Skeletal muscle tissue (tissue), 4 donors: ENCODE data around the gene RAB20. TPM values are rescaled to one million over a fixed set of nuclear protein-coding genes. Genes with fewer than 3 reads are reported as not detected.
A peak's percentile ranks its signal among the peaks of the same experiment; 100 is the strongest.
"Not testable (repeated sequence)": the region's sequence is repeated elsewhere in the genome, so short reads cannot be mapped to it uniquely, and the experiment has no call there.

Source experiments
- H3K27ac ChIP-seq: one replicate; pipeline ENCODE4 v1.7.0; 2013; ENCODE audit warnings: mild to moderate bottlenecking, low read depth, low read length, inconsistent platforms
- H3K27me3 ChIP-seq, 3 donors: one replicate each; pipeline ENCODE4 v1.7.0; 2013; ENCODE audit warnings: low read length in 3 of 3; ENCODE audit not compliant: control insufficient read depth in 3 of 3, insufficient read depth in 3 of 3
- H3K36me3 ChIP-seq, 3 donors: one replicate each; pipeline ENCODE4 v1.7.0; 2013; ENCODE audit warnings: low read length in 3 of 3; ENCODE audit not compliant: control insufficient read depth in 3 of 3, insufficient read depth in 3 of 3
- H3K4me1 ChIP-seq, 3 donors: one replicate each; pipeline ENCODE4 v1.7.0; 2013; ENCODE audit warnings: low read length in 3 of 3, mild to moderate bottlenecking in 3 of 3; ENCODE audit not compliant: control insufficient read depth in 3 of 3, insufficient read depth in 3 of 3
- H3K4me3 ChIP-seq, 3 donors: one replicate each; pipeline ENCODE4 v1.7.0; 2013; ENCODE audit warnings: low read length in 3 of 3
- H3K9ac ChIP-seq, 3 donors: one replicate each; pipeline ENCODE4 v1.7.0; 2013; ENCODE audit warnings: low read length in 3 of 3, mild to moderate bottlenecking in 3 of 3, moderate library complexity in 2 of 3, low read depth in 1 of 3
- H3K9me3 ChIP-seq, 3 donors: one replicate each; pipeline ENCODE4 v1.7.0; 2013; ENCODE audit warnings: low read length in 3 of 3; ENCODE audit not compliant: control insufficient read depth in 3 of 3
- total RNA-seq: library from RNA; depleted of rRNA; stranded (reverse); fragments of >200 nt; gene quantifications from one replicate; pipeline ENCODE4 v1.2.3, GENCODE V29; 2014
- donor health status: Osteomylitis.

RAB20 gene
- total RNA-seq, 1 donor from 2014 or later, result 7.3 TPM

- Histone ChIP-seq H3K4me1 (peaks cover 4 to 10% (median 5%) of the 10 kb centered on the region in 3 donors), H3K36me3 (no peaks in the 10 kb centered on the region), H3K27me3 (no peaks in the 10 kb centered on the region), H3K9ac (no peak overlapping the region), H3K9me3 (no peaks in the 10 kb centered on the region), H3K4me3 (no peak overlapping the region), H3K27ac (no peak overlapping the region)
Observed at GRCh38 chr13:110533771-110534670, 27.5 kb downstream of the RAB20 start.

GRCh38 chr13:110532258-110532657 lies 29.3 kb downstream of the RAB20 start:
- peaks cover 0 to 13% (median 6%) of the 10 kb centered on the region in 3 donors for H3K4me1 ChIP-seq
- H3K9me3 ChIP-seq, H3K4me3 ChIP-seq, H3K36me3 ChIP-seq, H3K9ac ChIP-seq, H3K27me3 ChIP-seq, H3K27ac ChIP-seq: not testable (repeated sequence)

- H3K9ac ChIP-seq, result no peak overlapping the region
- H3K4me3 ChIP-seq, result no peak overlapping the region
- no peaks in the 10 kb centered on the region for H3K9me3 ChIP-seq
- peaks cover 0 to 18% (median 12%) of the 10 kb centered on the region in 3 donors for H3K4me1 ChIP-seq
- no peaks in the 10 kb centered on the region for H3K36me3 ChIP-seq
- no peaks in the 10 kb centered on the region for H3K27me3 ChIP-seq
- H3K27ac ChIP-seq, result no peak overlapping the region
Observed at GRCh38 chr13:110531671-110532083, 29.8 kb downstream of the RAB20 start.

DNA sequence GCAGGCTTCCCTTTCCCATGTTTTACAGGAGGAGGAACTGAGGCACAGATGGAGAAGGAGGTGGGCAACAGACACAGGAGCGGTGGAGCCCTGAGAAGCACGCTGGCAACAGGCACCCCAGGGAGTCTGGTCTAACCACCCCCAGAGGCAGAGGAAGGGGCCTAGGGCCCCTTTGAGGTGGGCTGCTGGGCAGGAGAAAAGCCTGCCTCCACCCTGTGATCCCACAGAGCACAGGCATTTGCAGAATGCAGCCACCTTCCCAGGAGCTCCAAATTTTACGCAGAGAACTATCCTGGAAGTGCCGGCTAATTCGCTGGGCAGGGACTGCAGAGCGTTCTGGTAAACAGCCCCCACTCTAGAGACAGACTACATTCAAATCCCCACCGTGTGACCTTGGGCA lies 30.4 kb downstream of the RAB20 start:
- peaks cover 0 to 24% (median 17%) of the 10 kb centered on the region in 3 donors for H3K4me1 ChIP-seq
- no peaks in the 10 kb centered on the region for H3K36me3 ChIP-seq
- no peak overlapping the region for H3K27ac ChIP-seq
- no peak overlapping the region for H3K9ac ChIP-seq
- no peak overlapping the region for H3K4me3 ChIP-seq
- H3K27me3 ChIP-seq, result no peaks in the 10 kb centered on the region
- no peaks in the 10 kb centered on the region for H3K9me3 ChIP-seq

GRCh38 chr13:110529522-110530311 lies 31.8 kb downstream of the RAB20 start:
- H3K4me3 ChIP-seq, result no peak overlapping the region
- H3K9me3 ChIP-seq, result no peaks in the 10 kb centered on the region
- H3K4me1 ChIP-seq, result peaks cover 0 to 37% (median 31%) of the 10 kb centered on the region in 3 donors
- no peaks in the 10 kb centered on the region for H3K36me3 ChIP-seq
- no peak overlapping the region for H3K9ac ChIP-seq
- no peak overlapping the region for H3K27ac ChIP-seq
- H3K27me3 ChIP-seq, result no peaks in the 10 kb centered on the region

DNA sequence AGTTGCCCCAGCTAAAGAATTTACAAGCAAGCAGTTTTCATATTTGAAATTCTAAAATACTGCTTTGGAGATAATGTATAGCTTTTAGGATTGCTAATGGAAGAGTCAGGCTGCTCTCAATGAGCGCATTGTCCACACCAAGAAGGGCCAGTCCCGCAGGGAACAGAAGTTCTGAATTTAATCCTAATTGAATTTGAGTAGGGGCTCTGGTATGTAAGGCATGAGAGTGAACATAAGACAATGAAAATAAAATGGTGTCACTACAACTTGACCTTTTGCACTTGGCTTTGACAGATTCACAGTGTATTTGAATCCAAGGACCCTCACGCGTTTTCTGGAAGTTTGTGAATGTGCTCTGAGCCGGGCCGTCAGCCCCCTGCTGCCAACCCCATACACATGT lies 32.6 kb downstream of the RAB20 start:
- no peaks in the 10 kb centered on the region for H3K9me3 ChIP-seq
- H3K27ac ChIP-seq, result peak overlapping the region; percentile 1
- H3K36me3 ChIP-seq, result no peaks in the 10 kb centered on the region
- H3K4me1 ChIP-seq, result peaks cover 6 to 41% (median 39%) of the 10 kb centered on the region in 3 donors
- no peak overlapping the region for H3K9ac ChIP-seq
- H3K27me3 ChIP-seq, result no peaks in the 10 kb centered on the region
- no peak overlapping the region for H3K4me3 ChIP-seq

GRCh38 chr13:110528371-110528770 lies 33.2 kb downstream of the RAB20 start:
- Histone ChIP-seq H3K27me3 (no peaks in the 10 kb centered on the region), H3K27ac (no peak overlapping the region), H3K9ac (no peak overlapping the region), H3K36me3 (peaks cover 0 to 3% (median 2%) of the 10 kb centered on the region in 3 donors), H3K4me1 (peaks cover 6 to 45% (median 44%) of the 10 kb centered on the region in 3 donors), H3K4me3 (no peak overlapping the region), H3K9me3 (no peaks in the 10 kb centered on the region)

- Histone ChIP-seq H3K9me3 (no peaks in the 10 kb centered on the region), H3K4me3 (no peak overlapping the region), H3K4me1 (peaks cover 10 to 57% (median 55%) of the 10 kb centered on the region in 3 donors), H3K27me3 (no peaks in the 10 kb centered on the region), H3K27ac (no peak overlapping the region), H3K36me3 (peaks cover 0 to 5% (median 3%) of the 10 kb centered on the region in 3 donors), H3K9ac (peak overlapping the region in 1 of 3 donors; percentile 76)
Observed at GRCh38 chr13:110525328-110526319, 35.9 kb downstream of the RAB20 start.

- Histone ChIP-seq H3K9ac (peak overlapping the region in 2 of 3 donors; percentile 23 to 76), H3K4me3 (peak overlapping the region in 1 of 3 donors; percentile 49), H3K4me1 (peaks cover 11 to 64% (median 62%) of the 10 kb centered on the region in 3 donors), H3K27ac (peak overlapping the region; percentile 33), H3K27me3 (no peaks in the 10 kb centered on the region), H3K36me3 (peaks cover 0 to 5% (median 3%) of the 10 kb centered on the region in 3 donors), H3K9me3 (no peaks in the 10 kb centered on the region)
Observed at GRCh38 chr13:110524541-110525257, 36.8 kb downstream of the RAB20 start.
